GM19395 (cell line): ENCODE data around the gene NOTCH2.
"Not testable (repeated sequence)": the region's sequence is repeated elsewhere in the genome, so short reads cannot be mapped to it uniquely, and the experiment has no call there.

Source experiments
- ATAC-seq: cut with Tn5 transposase; IDR thresholded peaks from one replicate; pipeline ENCODE4 v1.9.1; 2021; ENCODE audit warnings: mild to moderate bottlenecking, moderate library complexity; ENCODE audit not compliant: unreplicated experiment

NOTCH2 gene

GRCh38 chr1:120069067-120069919 lies at the start of gene NOTCH2:
Gene NOTCH2 (minus strand): TSS chr1:120069662. CDS start chr1:120069406, 256 bp downstream.
- ATAC-seq, result not testable (repeated sequence)

GRCh38 chr1:120117371-120118177 lies 48.1 kb upstream of the NOTCH2 start:
- peak; percentile 63 for ATAC-seq

GRCh38 chr1:120116094-120116493 lies 46.6 kb upstream of the NOTCH2 start:
- ATAC-seq, result not testable (repeated sequence)

GRCh38 chr1:120113134-120113533 lies 43.7 kb upstream of the NOTCH2 start:
- ATAC-seq, result not testable (repeated sequence)

- not testable (repeated sequence) for ATAC-seq
These were observed 42.8 kb upstream of the NOTCH2 start for GRCh38 chr1:120112212-120112611.

- ATAC-seq, result not testable (repeated sequence)
These were observed 42.3 kb upstream of the NOTCH2 start for GRCh38 chr1:120111771-120112170.

- ATAC-seq, result not testable (repeated sequence)
These were observed 41.5 kb upstream of the NOTCH2 start for GRCh38 chr1:120111008-120111407.

- not testable (repeated sequence) for ATAC-seq
These were observed 40.2 kb upstream of the NOTCH2 start for GRCh38 chr1:120109656-120110055.

GRCh38 chr1:120109180-120109579 lies 39.7 kb upstream of the NOTCH2 start:
- not testable (repeated sequence) for ATAC-seq

GRCh38 chr1:120105288-120105687 lies 35.8 kb upstream of the NOTCH2 start:
- ATAC-seq, result not testable (repeated sequence)

GRCh38 chr1:120103768-120104167 lies 34.3 kb upstream of the NOTCH2 start:
- not testable (repeated sequence) for ATAC-seq

GRCh38 chr1:120101593-120101992 lies 32.1 kb upstream of the NOTCH2 start:
- ATAC-seq, result not testable (repeated sequence)

GRCh38 chr1:120100590-120100989 lies 31.1 kb upstream of the NOTCH2 start:
- ATAC-seq, result not testable (repeated sequence)

GRCh38 chr1:120098986-120099759 lies 29.7 kb upstream of the NOTCH2 start:
- not testable (repeated sequence) for ATAC-seq

GRCh38 chr1:120096981-120097545 lies 27.6 kb upstream of the NOTCH2 start:
- not testable (repeated sequence) for ATAC-seq

- ATAC-seq, result not testable (repeated sequence)
These were observed 24.2 kb upstream of the NOTCH2 start for GRCh38 chr1:120093548-120094181.

GRCh38 chr1:120092232-120093218 lies 23.1 kb upstream of the NOTCH2 start:
- not testable (repeated sequence) for ATAC-seq

GRCh38 chr1:120090830-120091229 lies 21.4 kb upstream of the NOTCH2 start:
- not testable (repeated sequence) for ATAC-seq

GRCh38 chr1:120087959-120088358 lies 18.5 kb upstream of the NOTCH2 start:
- not testable (repeated sequence) for ATAC-seq
